ENCODE measurements around the gene SPATA25.
A peak's percentile ranks its signal among the peaks of the same experiment; 100 is the strongest.

The SPATA25 gene

DNA sequence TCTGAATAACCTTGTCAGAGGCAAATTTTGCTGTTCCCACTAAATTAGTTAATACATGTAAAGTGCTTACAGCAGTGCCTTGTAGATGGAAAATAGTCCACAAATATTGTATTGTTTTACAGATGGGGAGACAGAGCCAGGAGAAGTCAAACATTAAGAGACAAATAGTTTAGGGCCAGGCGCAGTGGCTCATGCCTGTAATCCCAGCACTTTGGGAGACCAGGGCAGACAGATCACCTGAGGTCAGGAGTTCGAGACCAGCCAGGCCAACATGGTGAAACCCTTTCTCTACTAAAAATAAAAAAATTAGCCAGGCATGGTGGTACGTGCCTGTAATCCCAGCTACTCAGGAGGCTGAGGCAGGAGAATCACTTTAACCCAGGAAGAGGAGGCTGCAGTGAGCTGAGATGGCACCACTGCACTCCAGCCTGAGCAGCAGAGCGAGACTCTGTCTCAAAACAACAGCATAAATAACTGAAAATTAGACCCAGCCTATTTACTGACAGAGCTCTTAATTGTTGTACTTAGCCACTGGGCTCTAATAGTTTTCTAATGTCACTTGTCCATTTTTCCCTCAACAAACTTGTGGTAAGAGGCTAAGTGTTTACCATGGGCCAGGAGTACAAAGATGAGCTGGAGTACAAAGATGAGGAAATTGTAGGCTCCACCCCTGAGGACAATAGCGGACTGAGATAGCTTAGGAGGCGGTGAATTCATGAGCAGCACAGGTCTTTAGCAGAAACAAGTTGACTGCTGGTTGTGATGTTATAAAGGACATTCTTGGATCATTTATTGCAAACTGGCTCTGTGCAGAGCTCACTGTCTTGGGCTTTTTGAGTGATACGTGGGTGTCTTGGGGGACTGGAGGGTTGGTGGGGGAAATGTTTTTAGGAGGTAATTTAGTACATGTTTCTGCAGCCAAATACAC is 23.6 kb downstream of the SPATA25 start:
- no peak for DNase-seq (ENCODE audit: low spot score)

DNA sequence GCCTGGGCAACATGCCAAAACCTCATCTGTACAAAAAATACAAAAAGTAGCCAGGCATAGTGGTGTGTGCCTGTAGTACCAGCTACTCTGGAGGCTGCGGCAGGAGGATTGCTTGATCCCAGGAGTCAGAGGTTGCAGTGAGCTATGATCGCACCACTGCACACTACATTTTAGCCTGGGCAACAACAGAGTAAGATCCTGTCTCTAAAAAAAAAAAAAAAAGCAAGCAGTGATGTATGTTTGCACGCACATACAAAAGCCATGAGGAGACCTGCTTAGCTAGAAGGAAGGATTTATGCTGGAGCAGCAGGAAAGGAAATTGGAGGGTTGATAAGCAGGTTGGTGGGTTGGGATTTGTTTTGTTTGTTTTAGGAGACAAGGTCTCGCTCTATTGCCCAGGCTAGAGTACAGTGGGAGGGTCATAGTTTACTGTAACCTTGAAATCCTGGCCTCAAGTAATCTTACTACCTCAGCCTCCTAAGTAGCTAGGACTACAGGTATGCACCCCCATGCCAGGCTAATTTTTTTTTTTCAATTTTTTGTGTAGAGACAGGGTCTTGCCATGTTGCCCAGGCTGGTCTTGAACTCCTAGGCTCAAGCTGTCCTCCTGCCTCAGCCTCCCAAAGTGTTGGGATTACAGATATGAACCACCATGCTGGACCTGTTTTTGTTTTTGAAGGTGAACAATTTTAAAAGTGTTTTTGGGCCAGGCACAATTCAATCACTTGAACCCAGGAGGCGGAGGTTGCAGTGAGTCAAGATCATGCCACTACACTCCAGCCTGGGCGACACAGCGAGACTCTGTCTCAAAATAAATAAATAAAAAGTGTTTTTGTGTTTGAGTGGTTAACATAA is 26.0 kb downstream of the SPATA25 start:
- DNase-seq (ENCODE audit: low spot score): no peak

DNA sequence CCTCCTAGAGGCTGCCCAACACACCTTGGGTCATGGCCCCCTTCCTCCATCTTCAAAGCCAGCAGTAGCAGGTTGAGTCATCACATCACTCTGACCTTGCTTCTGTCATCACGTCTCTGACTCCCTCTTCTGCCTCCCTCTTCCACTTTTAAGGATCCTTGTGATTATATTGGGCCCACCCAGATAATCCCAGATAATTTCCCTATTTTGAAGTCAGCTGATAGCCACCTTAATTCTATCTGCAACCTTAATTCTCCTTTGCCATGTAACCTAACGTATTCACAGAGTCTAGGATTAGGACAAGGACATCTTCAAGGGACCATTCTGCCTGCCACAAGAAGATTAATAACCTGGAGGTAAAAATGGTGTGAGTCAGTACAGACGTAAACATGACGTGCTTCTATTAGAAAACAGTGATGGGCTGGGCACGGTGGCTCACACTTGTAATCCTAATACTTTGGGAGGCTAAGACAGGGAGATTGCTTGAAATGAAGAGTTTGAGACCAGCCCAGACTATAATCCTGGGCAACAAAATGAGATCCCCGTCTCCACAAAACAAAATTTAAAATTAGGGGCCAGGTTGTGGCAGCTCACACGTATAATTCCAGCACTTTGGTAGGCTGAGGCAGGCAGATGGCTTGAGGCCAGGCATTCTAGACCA is 26.7 kb downstream of the SPATA25 start:
- no peak for DNase-seq (ENCODE audit: low spot score)

- DNase-seq (ENCODE audit: low spot score): no peak
Measured at GRCh38 chr20:45859916-45860315, 27.5 kb downstream of the SPATA25 start.

GRCh38 chr20:45857882-45858216 is 29.6 kb downstream of the SPATA25 start:
- DNase-seq (ENCODE audit: low spot score): peak; percentile 66

DNA sequence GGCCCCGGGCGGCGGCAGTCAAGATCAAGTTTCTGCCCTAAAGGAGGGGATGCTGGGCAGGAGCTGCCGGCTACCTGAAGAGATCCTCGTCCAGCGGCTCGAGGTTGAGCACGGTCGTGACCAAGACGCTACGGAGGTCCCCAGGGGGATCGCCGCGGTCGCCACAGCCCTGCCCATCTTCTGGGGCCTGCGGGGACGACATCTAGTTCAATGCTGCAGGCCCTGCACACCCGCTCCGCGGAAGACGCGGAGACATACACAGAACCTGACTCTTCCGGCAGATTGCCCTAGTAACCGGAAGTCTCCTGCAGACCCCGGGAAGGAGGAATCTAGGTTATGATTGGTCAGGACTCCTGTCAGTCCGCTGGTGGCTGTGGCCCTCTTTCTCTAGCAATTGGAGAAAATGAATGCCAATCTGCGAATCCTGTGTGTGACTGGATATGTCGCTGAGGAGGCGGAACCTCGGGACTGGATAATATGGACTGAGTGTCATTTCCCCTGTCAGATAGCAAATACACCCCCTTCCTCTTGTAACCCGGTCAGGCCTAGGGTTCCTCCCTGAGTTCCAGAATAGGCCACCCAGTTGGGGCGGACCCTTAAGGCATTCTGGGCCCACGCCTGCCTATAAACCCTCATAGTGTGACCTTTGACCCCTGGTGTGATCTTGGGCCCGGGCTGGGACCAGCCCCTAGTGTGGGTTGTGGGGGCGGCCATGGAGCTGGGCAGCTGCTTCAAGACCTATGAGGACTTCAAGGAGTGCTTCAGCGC is 30.1 kb downstream of the SPATA25 start, which contains the start of the genes ACOT8 and ZSWIM3:
Gene ACOT8, minus strand, starts transcription at position 279 of the 768 bp plus-strand sequence. Its CDS starts 77 bp downstream, at position 202.
Gene ZSWIM3, plus strand, starts transcription at position 501 of the 768 bp plus-strand sequence. Its CDS starts 212 bp downstream, at position 713.
- DNase-seq (ENCODE audit: low spot score): peak; percentile 100

DNA sequence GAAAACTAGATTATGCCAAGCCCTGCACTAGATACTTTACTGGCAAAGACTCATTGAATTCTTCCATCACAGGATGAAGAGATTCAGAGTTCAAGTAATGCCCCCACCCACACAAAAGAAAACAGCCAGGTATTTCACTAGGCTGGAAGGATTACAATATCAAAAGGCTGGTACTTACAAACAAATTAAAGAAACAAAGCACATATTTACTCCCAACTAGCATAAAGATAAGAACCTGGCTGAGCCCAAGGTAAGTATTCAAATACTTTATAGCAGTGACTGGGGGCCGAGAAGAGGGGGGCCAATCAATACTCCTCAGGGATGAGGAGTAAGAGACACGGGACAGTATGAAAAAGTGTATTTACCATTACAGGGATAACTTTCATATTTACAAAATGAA is 33.9 kb downstream of the SPATA25 start:
- no peak for DNase-seq (ENCODE audit: low spot score)

DNA sequence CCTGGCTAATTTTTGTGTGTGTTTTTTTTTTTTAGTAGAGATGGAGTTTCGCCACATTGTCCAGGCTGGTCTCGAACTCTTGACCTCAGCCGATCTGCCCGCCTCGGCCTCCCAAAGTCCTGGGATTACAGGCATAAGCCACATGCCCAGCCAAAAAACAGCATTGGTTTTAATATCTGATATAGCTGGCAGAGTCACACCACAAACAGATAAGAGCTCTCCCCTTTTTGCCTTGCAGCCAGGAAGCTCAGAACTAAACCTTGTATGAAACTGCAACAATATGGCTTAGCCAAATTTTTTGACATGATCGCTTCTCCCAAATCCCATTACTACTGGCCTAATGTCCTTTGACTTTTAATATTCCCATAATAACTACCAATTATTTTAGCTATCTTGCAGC is 35.1 kb downstream of the SPATA25 start:
- no peak for DNase-seq (ENCODE audit: low spot score)

DNA sequence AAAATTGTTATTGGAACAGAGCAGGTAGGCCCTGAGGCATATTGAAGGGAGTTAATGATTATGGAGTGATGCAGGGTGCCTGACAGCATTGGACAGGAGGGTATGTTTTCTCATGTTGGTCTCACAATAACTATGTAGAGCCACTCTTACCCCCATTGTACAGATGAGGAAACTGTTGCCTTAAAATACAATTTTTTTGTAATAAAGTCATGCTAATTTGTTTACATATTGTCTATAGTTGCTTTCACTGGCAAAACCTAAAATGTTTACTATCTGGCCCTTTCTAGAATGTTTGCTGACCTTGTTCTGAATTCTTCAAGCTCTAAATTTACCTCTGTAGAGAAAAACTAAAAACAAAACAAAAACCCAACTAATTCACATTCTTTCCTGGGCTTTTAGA is 35.9 kb downstream of the SPATA25 start:
- DNase-seq (ENCODE audit: low spot score): no peak

DNA sequence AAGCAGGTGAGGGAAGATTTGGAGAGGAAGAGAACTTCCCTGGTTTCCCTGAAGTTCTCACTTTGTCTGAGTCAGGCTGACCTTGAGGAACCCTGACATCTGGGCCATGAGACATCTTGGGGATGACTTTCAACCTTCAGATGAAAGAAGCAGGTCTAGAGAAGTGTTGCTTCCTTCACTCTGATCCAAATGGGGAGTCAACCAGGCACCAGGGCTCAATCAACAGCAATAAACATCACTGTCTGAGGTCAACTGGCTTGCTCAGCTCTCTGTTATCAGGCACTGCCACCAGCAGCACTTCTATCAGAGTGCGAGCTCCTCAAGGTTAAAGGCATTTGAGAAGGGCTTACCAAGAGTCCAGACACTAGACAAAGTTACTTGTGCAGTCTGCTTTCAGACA is 36.5 kb downstream of the SPATA25 start:
- no peak for DNase-seq (ENCODE audit: low spot score)

GRCh38 chr20:45850238-45850637 is 37.2 kb downstream of the SPATA25 start:
- no peak for DNase-seq (ENCODE audit: low spot score)

DNA sequence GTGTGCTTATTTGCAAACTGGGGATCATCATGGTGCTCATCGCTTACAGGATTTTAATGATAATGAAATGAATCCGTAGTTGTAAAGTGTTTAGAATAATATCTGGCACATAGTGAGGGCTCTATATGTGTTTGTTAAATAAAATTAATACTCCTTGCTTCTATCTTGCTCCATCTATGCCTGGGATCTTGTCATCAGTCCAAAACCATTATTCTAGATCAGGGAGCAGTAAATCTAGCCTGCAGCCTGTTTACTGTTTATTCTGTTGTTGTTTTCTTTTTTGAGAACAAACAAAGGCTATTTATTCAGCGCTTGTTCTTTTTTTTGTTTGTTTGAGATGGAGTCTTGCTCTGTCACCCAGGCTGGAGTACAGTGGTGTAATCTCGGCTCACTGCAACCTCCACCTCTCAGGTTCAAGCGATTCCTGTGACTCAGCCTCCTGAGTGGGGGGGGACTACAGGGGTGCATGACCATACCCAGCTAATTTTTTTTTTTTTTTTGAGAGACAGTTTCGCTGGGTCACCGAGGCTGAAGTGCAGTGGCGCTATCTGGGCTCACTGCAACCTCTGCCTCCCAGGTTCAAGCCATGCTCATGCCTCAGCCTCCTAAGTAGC is 38.3 kb downstream of the SPATA25 start:
- DNase-seq (ENCODE audit: low spot score): no peak

- DNase-seq (ENCODE audit: low spot score): no peak
Measured at GRCh38 chr20:45848421-45848820, 39.0 kb downstream of the SPATA25 start.

DNA sequence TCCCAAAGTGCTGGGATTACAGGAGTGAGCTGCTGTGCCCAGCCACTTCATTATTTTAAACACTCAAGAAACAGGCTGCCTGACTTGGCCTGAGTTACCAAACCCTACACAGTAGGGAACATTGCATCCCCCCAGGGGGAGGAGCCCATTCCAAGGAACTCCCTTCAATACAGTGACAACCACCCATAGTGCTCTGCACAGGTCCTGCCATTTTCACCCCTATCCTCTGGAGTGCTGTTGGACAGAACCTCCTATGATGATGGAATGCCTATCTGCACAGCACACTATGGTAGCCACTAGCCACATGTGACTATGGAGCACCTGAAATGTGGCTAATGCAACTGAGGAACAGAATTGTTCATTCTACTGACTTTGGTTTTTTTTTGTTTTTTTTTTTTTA is 42.0 kb downstream of the SPATA25 start:
- no peak for DNase-seq (ENCODE audit: low spot score)

DNA sequence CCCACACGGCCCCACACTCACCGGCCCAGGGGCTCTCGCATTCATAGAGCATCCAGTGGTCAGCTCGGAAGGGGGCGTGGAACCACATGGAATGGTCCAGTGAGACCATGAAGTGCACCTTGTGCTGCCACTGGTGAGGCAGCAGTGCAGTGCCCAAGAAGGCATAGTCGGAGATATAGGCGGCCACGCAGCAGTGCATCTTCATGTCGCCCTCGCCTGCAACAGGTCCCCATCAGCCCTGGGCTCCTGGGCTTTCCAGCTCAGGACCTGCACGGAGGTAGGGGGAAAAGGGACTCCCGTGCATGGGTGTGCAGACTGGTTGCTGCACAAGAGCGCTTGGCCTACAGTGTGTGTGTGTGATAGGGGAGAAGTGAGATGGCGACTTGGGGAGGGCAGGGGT is 43.9 kb downstream of the SPATA25 start:
- no peak for DNase-seq (ENCODE audit: low spot score)

DNA sequence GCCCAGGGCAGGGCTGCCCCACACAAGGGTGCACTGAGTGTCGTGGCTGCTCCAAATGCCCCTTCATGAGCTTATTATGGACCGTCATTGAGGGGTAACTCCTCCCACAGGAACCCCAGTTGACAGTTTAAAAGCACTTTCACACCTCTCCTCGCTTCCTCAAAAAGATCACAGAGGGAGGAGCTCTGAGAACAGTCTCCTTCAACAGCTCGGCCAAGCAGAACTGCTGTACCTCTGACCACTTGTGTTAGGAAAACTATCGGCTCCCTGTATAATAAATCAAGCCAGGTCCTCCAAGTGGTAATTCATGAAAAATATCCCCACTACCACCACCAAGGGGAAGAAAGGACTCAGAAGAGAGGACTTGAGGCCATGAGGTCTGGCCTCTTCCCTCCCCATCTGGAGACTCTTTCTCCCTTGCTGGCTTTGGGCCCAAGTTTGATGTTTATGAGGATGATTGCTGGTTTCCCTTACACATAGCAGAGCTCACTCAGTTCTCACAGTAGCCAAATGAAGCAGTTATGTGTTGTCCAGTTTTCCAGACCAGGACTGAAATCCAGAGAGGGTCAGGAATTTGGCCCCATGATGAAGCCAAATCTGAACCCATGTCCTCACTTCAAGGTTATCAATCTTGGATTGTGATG is 45.1 kb downstream of the SPATA25 start:
- peak; percentile 75 for DNase-seq (ENCODE audit: low spot score)

- DNase-seq (ENCODE audit: low spot score): no peak
Measured at GRCh38 chr20:45841407-45842129, 45.9 kb downstream of the SPATA25 start.

GRCh38 chr20:45840700-45841198 is 46.7 kb downstream of the SPATA25 start:
- DNase-seq (ENCODE audit: low spot score): no peak

- DNase-seq (ENCODE audit: low spot score): no peak
Measured at GRCh38 chr20:45836841-45837240, 50.6 kb downstream of the SPATA25 start.

Measured in germinal center (tissue), 1 donor.